Prostate gland (tissue), 2 donors: ENCODE results near the gene ABL1. TPM values are rescaled to one million over a fixed set of nuclear protein-coding genes. Genes with fewer than 3 reads are reported as not detected.

ENCODE experiments used
- DNase-seq: peaks from one replicate; pipeline ENCODE4 v3.0.0-alpha.2; 2019; ENCODE audit warnings: low spot score
- H3K27ac ChIP-seq, 2 donors: fragments of 200-600 bp; sonication (generic); 2 replicates each; pipeline ENCODE4 v1.5.1; 2017 to 2019
- H3K27me3 ChIP-seq: fragments of 200-600 bp; sonication (generic); replicated peaks from 2 replicates; pipeline ENCODE4 v1.5.1; 2019; ENCODE audit not compliant: insufficient read depth
- H3K36me3 ChIP-seq, 2 donors: fragments of 200-600 bp; sonication (generic); 1 replicate in 1 of 2; 2 replicates in 1 of 2; pipeline versions ENCODE4 v1.5.1 to v1.8.1; 2017 to 2019
- H3K4me1 ChIP-seq: fragments of 200-600 bp; sonication (generic); replicated peaks from 2 replicates; pipeline ENCODE4 v1.5.1; 2019
- H3K4me3 ChIP-seq, 2 donors: fragments of 200-600 bp; sonication (generic); 2 replicates each; pipeline ENCODE4 v1.5.1; 2017 to 2019
- H3K9me3 ChIP-seq: fragments of 200-600 bp; sonication (generic); 2 replicates; pipeline ENCODE4 v1.5.1; 2017
- CTCF ChIP-seq, 4 experiments: fragments of 200-600 bp in 2 of 4; fragments of 450-650 bp in 2 of 4; sonication (generic) in 2 of 4; IDR thresholded peaks; 1 replicate in 3 of 4; 2 replicates in 1 of 4; pipeline ENCODE4 v1.5.1; 2016 to 2019; ENCODE audit warnings: antibody characterized with exemption in 4 of 4, mild to moderate bottlenecking in 2 of 4, moderate library complexity in 2 of 4
- POLR2A ChIP-seq: fragments of 450-650 bp; IDR thresholded peaks from one replicate; pipeline ENCODE4 v1.6.1; 2016; ENCODE audit warnings: antibody characterized with exemption, mild to moderate bottlenecking
- POLR2AphosphoS5 ChIP-seq: sonication (generic); formaldehyde crosslinking; IDR thresholded peaks from one replicate; pipeline ENCODE4 v1.6.1; 2017; ENCODE audit warnings: antibody characterized with exemption
- WGBS: methylation state at CpG from one replicate; pipeline ENCODE4 v1.1.5; 2018; 5-methylcytosine and 5-hydroxymethylcytosine counted together
- intact Hi-C: fragments of 100-400 bp; cut with DNase I; formaldehyde crosslinking; loops from one replicate; pipeline ENCODE4 v1.14.2; 2022
- total RNA-seq, 2 donors: library from RNA; depleted of rRNA; stranded (reverse); fragments of >200 nt; gene quantifications; one replicate each; pipeline ENCODE4 v1.1.0, GENCODE V29; 2016

Gene ABL1
- total RNA-seq, 2 donors from 2014 or later, result 48.2 to 73.4 TPM

- H3K9me3 ChIP-seq, result no peaks in the 10 kb centered on the region
- intact Hi-C loops, result no loop called here
- 70% methylated on average over 23 of the region's 23 CpGs for WGBS
- no peak for TF ChIP-seq POLR2A
- TF ChIP-seq POLR2AphosphoS5, result no peak
- TF ChIP-seq CTCF (IDR thresholded peaks at IDR 0.05), result no peak
- H3K4me3 ChIP-seq, result no peak overlapping the region
- no peaks in the 10 kb centered on the region for H3K27me3 ChIP-seq
- DNase-seq, result no peak
- no peaks in the 10 kb centered on the region for H3K4me1 ChIP-seq
- no peak overlapping the region for H3K27ac ChIP-seq
- no peaks in the 10 kb centered on the region for H3K36me3 ChIP-seq
Measured at GRCh38 chr9:130913599-130914416, 78.8 kb downstream of the ABL1 start.

GRCh38 chr9:130914417-130915095 is 79.5 kb downstream of the ABL1 start:
- intact Hi-C loops, result no loop called here
- Histone ChIP-seq H3K4me3 (no peak overlapping the region), H3K27me3 (no peaks in the 10 kb centered on the region), H3K4me1 (no peaks in the 10 kb centered on the region), H3K9me3 (no peaks in the 10 kb centered on the region), H3K36me3 (no peaks in the 10 kb centered on the region), H3K27ac (no peak overlapping the region)
- TF ChIP-seq POLR2AphosphoS5 (no peak), POLR2A (no peak), CTCF (IDR thresholded peaks at IDR 0.05) (no peak)
- 84% methylated on average over 23 of the region's 24 CpGs for WGBS
- no peak for DNase-seq

- no peaks in the 10 kb centered on the region for H3K36me3 ChIP-seq
- WGBS, result 95% methylated on average over 5 of the region's 8 CpGs
- TF ChIP-seq POLR2A (no peak), CTCF (IDR thresholded peaks at IDR 0.05) (no peak), POLR2AphosphoS5 (no peak)
Measured at GRCh38 chr9:130915096-130915447, 80.0 kb downstream of the ABL1 start.

GRCh38 chr9:130917168-130917960 is 82.3 kb downstream of the ABL1 start:
- H3K27me3 ChIP-seq, result no peaks in the 10 kb centered on the region
- intact Hi-C loops, result no loop called here
- no peak for DNase-seq
- TF ChIP-seq POLR2A (no peak), CTCF (IDR thresholded peaks at IDR 0.05) (no peak), POLR2AphosphoS5 (no peak)
- H3K27ac ChIP-seq, result no peak overlapping the region
- H3K9me3 ChIP-seq, result no peaks in the 10 kb centered on the region
- 83% methylated on average over 32 of the region's 34 CpGs for WGBS
- H3K4me1 ChIP-seq, result no peaks in the 10 kb centered on the region
- H3K4me3 ChIP-seq, result no peak overlapping the region
- no peaks in the 10 kb centered on the region for H3K36me3 ChIP-seq

More at GRCh38 chr9:130915096-130915447, 80.0 kb downstream of the ABL1 start:
- intact Hi-C loops, result no loop called here
- no peaks in the 10 kb centered on the region for H3K4me1 ChIP-seq
- no peak for DNase-seq
- H3K9me3 ChIP-seq, result no peaks in the 10 kb centered on the region
- H3K27me3 ChIP-seq, result no peaks in the 10 kb centered on the region
- H3K4me3 ChIP-seq, result no peak overlapping the region
- H3K27ac ChIP-seq, result no peak overlapping the region
